Esophagus muscularis mucosa (tissue), 3 donors: ENCODE data around the gene PLEKHA6.

Source experiments
- POLR2A ChIP-seq: fragments of 450-650 bp; IDR thresholded peaks from one replicate; pipeline ENCODE4 v1.6.1; 2017; ENCODE audit warnings: antibody characterized with exemption, moderate library complexity, mild to moderate bottlenecking, low read depth
- TF ChIP-seq, protein P1 (sequence below), 3 experiments: fragments of 200-600 bp in 2 of 3; fragments of 450-650 bp in 1 of 3; sonication (generic) in 2 of 3; IDR thresholded peaks; one replicate each; pipeline ENCODE4 v1.5.1; 2017 to 2019; ENCODE audit warnings: antibody characterized with exemption in 3 of 3, mild to moderate bottlenecking in 2 of 3, moderate library complexity in 1 of 3

- TF ChIP-seq, protein P1, sequence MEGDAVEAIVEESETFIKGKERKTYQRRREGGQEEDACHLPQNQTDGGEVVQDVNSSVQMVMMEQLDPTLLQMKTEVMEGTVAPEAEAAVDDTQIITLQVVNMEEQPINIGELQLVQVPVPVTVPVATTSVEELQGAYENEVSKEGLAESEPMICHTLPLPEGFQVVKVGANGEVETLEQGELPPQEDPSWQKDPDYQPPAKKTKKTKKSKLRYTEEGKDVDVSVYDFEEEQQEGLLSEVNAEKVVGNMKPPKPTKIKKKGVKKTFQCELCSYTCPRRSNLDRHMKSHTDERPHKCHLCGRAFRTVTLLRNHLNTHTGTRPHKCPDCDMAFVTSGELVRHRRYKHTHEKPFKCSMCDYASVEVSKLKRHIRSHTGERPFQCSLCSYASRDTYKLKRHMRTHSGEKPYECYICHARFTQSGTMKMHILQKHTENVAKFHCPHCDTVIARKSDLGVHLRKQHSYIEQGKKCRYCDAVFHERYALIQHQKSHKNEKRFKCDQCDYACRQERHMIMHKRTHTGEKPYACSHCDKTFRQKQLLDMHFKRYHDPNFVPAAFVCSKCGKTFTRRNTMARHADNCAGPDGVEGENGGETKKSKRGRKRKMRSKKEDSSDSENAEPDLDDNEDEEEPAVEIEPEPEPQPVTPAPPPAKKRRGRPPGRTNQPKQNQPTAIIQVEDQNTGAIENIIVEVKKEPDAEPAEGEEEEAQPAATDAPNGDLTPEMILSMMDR (IDR thresholded peaks at IDR 0.05), result no peak
- no peak for TF ChIP-seq POLR2A
Observed at GRCh38 chr1:204277563-204278219, 82.0 kb downstream of the PLEKHA6 start.
